Upper lobe of left lung (tissue), 6 donors: ENCODE measurements around the gene PCBP3. TPM values are rescaled to one million over a fixed set of nuclear protein-coding genes. Genes with fewer than 3 reads are reported as not detected.

Experiments
- ATAC-seq, 2 donors: fragments of 200-7000 bp; cut with Tn5 transposase; one replicate each; pipeline ENCODE4 v1.9.1; 2022; ENCODE audit warnings: mild to moderate bottlenecking in 2 of 2, moderate library complexity in 2 of 2; ENCODE audit not compliant: low FRiP score in 2 of 2
- DNase-seq, 2 donors: peaks; one replicate each; pipeline ENCODE4 v3.0.0-alpha.2; 2019 to 2020
- H3K27ac ChIP-seq, 4 donors: fragments of 200-600 bp; sonication (generic); one replicate each; pipeline ENCODE4 v1.5.1; 2016 to 2019
- H3K27me3 ChIP-seq, 4 donors: fragments of 200-600 bp; sonication (generic); one replicate each; pipeline ENCODE4 v1.5.1; 2017 to 2019
- H3K36me3 ChIP-seq, 4 donors: fragments of 200-600 bp; sonication (generic); one replicate each; pipeline ENCODE4 v1.5.1; 2016 to 2019
- H3K4me1 ChIP-seq, 4 donors: fragments of 200-600 bp; sonication (generic); one replicate each; pipeline ENCODE4 v1.5.1; 2018 to 2019
- H3K4me3 ChIP-seq, 4 donors: fragments of 200-600 bp; sonication (generic); one replicate each; pipeline ENCODE4 v1.5.1; 2017 to 2019; ENCODE audit warnings: mild to moderate bottlenecking in 2 of 4, moderate library complexity in 1 of 4
- H3K9me3 ChIP-seq, 4 donors: fragments of 200-600 bp; sonication (generic); one replicate each; pipeline ENCODE4 v1.5.1; 2018 to 2019
- EP300 ChIP-seq, 4 donors: sonication (generic); formaldehyde crosslinking; IDR thresholded peaks; one replicate each; pipeline ENCODE4 v1.5.1; 2017; ENCODE audit warnings: antibody characterized with exemption in 4 of 4, control low read depth in 2 of 4
- POLR2A ChIP-seq, 4 donors: fragments of 450-650 bp; IDR thresholded peaks; one replicate each; pipeline ENCODE4 v1.5.1; 2016 to 2017; ENCODE audit warnings: antibody characterized with exemption in 4 of 4, mild to moderate bottlenecking in 2 of 4
- POLR2AphosphoS5 ChIP-seq, 2 donors: sonication (generic); formaldehyde crosslinking; IDR thresholded peaks; one replicate each; pipeline ENCODE4 v1.5.1; 2017; ENCODE audit warnings: antibody characterized with exemption in 2 of 2
- WGBS, 2 donors: methylation state at CpG; one replicate each; pipeline ENCODE4 v1.1.5; 2017 to 2018; 5-methylcytosine and 5-hydroxymethylcytosine counted together
- total RNA-seq, 6 donors: library from RNA; depleted of rRNA in 4 of 6; stranded (reverse); fragments of >200 nt in 4 of 6; gene quantifications; one replicate each; pipeline versions ENCODE4 v1.1.0 to v1.2.1, GENCODE V29; 2016 to 2021
- TF ChIP-seq, protein P1 (sequence below), 6 experiments: fragments of 450-650 bp in 4 of 6; fragments of 200-600 bp in 2 of 6; sonication (generic) in 2 of 6; IDR thresholded peaks; one replicate each; pipeline ENCODE4 v1.5.1; 2016 to 2019; ENCODE audit warnings: antibody characterized with exemption in 6 of 6
- donor health status: DM: no; HTN: no; CAD: no; lungs with moderate emphysema.
- donor health status: DM: no; HTN: yes; CAD: no; lungs with severe emphysema.

The PCBP3 gene
- total RNA-seq, 6 donors from 2014 or later, result 0.78 to 10.5 (median 3.3) TPM

DNA sequence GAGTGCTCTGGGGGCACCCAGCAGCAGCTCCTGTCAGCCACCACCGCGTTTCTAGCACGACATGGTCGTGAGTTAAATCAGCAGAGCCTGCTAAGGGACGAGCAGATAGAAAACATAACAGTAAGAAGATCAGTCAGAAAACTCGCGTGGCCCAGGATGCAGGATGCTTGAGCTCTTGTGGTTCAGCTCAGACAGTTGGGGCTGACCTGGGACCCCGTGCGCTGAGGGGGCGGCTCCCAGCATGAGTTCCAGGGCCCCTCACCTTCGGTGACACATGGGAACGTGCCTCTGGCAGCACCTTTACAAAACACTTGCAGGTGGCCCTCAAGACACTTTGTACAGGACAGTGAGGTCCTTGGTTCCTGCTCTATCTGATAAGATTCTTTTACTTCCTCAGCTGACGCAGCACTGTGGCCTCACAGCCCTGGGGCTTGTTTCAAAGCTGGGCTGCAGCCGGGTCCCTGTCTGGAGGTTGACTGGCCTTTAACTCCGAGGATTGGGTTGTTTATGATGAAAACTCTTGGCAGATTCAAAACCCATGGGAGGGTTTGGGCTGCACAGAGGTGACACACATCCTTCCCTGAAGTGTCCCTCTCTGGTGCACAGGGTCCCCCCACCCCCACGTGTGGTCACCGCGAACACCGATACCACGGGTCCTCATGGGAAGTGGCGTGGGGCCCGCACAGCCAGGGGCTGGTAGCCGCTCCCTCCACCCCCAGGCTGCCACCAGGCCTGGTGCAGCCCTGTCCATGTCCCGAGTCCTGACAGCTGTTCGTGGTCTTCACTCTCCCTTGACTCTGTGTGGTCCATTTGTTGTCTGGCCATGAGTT, 272.7 kb downstream of the PCBP3 start:
- DNase-seq, result peak in 1 of 2 donors; percentile 62
- Histone ChIP-seq H3K27ac (no peak overlapping the region), H3K4me1 (no peaks in the 10 kb centered on the region), H3K9me3 (no peaks in the 10 kb centered on the region), H3K27me3 (no peaks in the 10 kb centered on the region), H3K36me3 (no peaks in the 10 kb centered on the region), H3K4me3 (no peak overlapping the region)
- WGBS, 2 donors, result 68 to 69% methylated on average over 16 to 24 of the region's 25 CpGs
- ATAC-seq, result no peak
- TF ChIP-seq, protein P1, sequence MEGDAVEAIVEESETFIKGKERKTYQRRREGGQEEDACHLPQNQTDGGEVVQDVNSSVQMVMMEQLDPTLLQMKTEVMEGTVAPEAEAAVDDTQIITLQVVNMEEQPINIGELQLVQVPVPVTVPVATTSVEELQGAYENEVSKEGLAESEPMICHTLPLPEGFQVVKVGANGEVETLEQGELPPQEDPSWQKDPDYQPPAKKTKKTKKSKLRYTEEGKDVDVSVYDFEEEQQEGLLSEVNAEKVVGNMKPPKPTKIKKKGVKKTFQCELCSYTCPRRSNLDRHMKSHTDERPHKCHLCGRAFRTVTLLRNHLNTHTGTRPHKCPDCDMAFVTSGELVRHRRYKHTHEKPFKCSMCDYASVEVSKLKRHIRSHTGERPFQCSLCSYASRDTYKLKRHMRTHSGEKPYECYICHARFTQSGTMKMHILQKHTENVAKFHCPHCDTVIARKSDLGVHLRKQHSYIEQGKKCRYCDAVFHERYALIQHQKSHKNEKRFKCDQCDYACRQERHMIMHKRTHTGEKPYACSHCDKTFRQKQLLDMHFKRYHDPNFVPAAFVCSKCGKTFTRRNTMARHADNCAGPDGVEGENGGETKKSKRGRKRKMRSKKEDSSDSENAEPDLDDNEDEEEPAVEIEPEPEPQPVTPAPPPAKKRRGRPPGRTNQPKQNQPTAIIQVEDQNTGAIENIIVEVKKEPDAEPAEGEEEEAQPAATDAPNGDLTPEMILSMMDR (IDR thresholded peaks at IDR 0.05), result no peak
- TF ChIP-seq POLR2AphosphoS5 (IDR thresholded peaks at IDR 0.05), result no peak
- TF ChIP-seq POLR2A (IDR thresholded peaks at IDR 0.05), result no peak
- no peak for TF ChIP-seq EP300 (IDR thresholded peaks at IDR 0.05)

DNA sequence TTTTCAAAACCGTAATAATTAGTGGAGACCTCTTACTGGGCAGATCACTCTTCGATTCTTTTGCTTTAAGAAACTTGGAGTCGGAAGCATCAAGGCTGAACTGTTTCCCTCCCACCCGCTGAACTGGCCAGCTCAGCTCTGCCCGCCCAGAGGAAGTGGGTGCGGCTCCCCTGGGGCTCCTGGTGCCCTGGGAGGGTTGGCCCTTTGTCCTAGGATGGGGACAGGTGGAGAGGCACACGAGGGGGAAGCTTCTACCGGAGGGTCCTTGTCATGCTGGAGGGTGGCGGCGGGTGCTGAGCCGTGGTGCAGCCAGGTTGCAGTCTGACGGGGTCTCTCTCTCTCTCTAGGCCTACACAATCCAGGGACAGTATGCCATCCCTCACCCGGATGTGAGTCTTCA, 273.7 kb downstream of the PCBP3 start:
- 72 to 75% methylated on average over 12 to 13 of the region's 13 CpGs for WGBS, 2 donors
- no peaks in the 10 kb centered on the region for H3K9me3 ChIP-seq
- H3K27ac ChIP-seq, result no peak overlapping the region
- H3K36me3 ChIP-seq, result no peaks in the 10 kb centered on the region
- TF ChIP-seq, protein P1 (IDR thresholded peaks at IDR 0.05), result no peak
- TF ChIP-seq POLR2AphosphoS5 (IDR thresholded peaks at IDR 0.05) (no peak), POLR2A (IDR thresholded peaks at IDR 0.05) (no peak), EP300 (IDR thresholded peaks at IDR 0.05) (no peak)
- no peaks in the 10 kb centered on the region for H3K27me3 ChIP-seq
- no peaks in the 10 kb centered on the region for H3K4me1 ChIP-seq
- no peak overlapping the region for H3K4me3 ChIP-seq
- ATAC-seq (no peak), DNase-seq (peak in 1 of 2 donors; percentile 38)

DNA sequence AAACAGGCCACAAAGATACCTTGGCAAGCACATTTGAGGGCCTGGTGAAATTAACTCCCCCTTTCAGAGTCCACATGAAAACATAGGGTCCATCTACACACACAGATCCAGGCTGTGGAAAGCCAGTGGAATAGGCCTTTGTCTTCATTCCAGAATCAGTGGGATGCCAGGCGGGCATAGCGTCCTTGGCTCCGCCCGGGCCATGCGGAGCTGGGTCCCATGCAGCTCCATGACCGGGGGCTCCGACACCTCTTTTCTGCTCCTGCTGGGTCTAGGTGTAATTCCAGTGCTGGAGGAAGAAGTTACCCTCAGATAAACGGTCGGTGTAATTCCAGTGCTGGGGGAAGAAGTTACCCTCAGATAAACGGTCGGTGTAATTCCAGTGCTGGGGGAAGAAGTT, 274.5 kb downstream of the PCBP3 start:
- ATAC-seq, result no peak
- no peak for TF ChIP-seq EP300 (IDR thresholded peaks at IDR 0.05)
- H3K27ac ChIP-seq, result no peak overlapping the region
- H3K9me3 ChIP-seq, result no peaks in the 10 kb centered on the region
- H3K4me3 ChIP-seq, result no peak overlapping the region
- H3K36me3 ChIP-seq, result no peaks in the 10 kb centered on the region
- no peaks in the 10 kb centered on the region for H3K27me3 ChIP-seq
- peak in 1 of 2 donors; percentile 48 for DNase-seq
- no peaks in the 10 kb centered on the region for H3K4me1 ChIP-seq
- WGBS, 2 donors, result 80 to 82% methylated on average over 11 of the region's 11 CpGs

DNA sequence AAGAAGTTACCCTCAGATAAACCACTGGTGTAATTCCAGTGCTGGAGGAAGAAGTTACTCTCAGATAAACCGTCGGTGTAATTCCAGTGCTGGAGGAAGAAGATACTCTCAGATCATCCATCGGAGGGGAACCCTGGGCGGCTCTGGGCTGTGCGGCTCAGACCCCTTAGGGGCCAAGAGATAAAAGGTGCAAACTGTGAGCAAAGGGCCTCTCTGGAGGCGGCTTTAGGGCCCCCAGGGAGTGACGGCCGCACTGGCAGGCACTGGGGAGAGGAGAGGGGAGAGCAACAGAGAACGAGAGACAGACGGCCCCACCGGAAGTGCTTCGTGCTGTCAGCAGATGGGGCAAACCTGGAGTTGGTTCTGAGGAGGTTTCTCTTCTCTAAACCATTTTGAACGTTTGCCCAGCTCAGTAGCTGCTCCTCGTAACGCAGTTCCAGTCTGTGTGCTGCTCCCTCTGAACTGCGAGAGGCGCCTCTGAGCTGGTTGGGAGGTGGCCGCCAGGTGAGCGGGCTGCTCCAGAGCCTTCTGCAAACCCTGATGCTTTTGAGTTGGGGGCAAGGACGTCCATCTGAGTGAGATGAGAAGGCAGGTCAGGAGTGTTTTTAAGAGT, 275.4 kb downstream of the PCBP3 start:
- no peak overlapping the region for H3K4me3 ChIP-seq
- H3K27me3 ChIP-seq, result no peaks in the 10 kb centered on the region
- H3K4me1 ChIP-seq, result no peaks in the 10 kb centered on the region
- no peaks in the 10 kb centered on the region for H3K9me3 ChIP-seq
- ATAC-seq (no peak), DNase-seq (peak in 1 of 2 donors; percentile 53)
- 75 to 85% methylated on average over 19 to 20 of the region's 20 CpGs for WGBS, 2 donors
- H3K27ac ChIP-seq, result no peak overlapping the region
- no peaks in the 10 kb centered on the region for H3K36me3 ChIP-seq
- TF ChIP-seq, protein P1 (IDR thresholded peaks at IDR 0.05), result no peak
- TF ChIP-seq POLR2A (IDR thresholded peaks at IDR 0.05), result no peak
- no peak for TF ChIP-seq EP300 (IDR thresholded peaks at IDR 0.05)
- no peak for TF ChIP-seq POLR2AphosphoS5 (IDR thresholded peaks at IDR 0.05)

DNA sequence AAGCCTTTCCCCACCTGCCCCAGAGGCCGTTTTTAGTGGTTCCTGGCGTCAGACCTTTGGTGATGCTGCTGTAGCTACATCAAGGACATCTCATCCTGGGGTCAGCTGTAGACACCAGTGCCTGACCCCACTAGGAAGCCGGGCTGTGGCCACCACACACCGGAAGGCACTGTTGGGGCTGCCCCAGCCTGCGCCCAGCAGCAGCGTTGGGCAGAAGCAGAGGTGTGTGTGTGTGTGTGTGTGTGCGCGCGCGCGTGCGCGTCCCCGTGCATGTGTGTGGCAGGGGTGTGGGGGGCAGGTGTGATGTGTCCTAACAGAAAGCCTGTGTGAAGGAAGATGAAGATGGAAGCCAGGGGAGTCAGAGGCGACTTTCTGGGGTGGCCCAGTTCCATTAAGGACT, 276.1 kb downstream of the PCBP3 start:
- TF ChIP-seq EP300 (IDR thresholded peaks at IDR 0.05) (no peak), POLR2AphosphoS5 (IDR thresholded peaks at IDR 0.05) (no peak)
- TF ChIP-seq, protein P1 (IDR thresholded peaks at IDR 0.05), result no peak
- no peaks in the 10 kb centered on the region for H3K9me3 ChIP-seq
- H3K36me3 ChIP-seq, result no peaks in the 10 kb centered on the region
- H3K27ac ChIP-seq, result no peak overlapping the region
- H3K27me3 ChIP-seq, result no peaks in the 10 kb centered on the region
- no peaks in the 10 kb centered on the region for H3K4me1 ChIP-seq
- H3K4me3 ChIP-seq, result no peak overlapping the region
- 79 to 82% methylated on average over 15 of the region's 15 CpGs for WGBS, 2 donors
- DNase-seq (peak in 1 of 2 donors; percentile 63), ATAC-seq (no peak)
